ENCODE data around the gene MRPL12.

The MRPL12 gene

DNA sequence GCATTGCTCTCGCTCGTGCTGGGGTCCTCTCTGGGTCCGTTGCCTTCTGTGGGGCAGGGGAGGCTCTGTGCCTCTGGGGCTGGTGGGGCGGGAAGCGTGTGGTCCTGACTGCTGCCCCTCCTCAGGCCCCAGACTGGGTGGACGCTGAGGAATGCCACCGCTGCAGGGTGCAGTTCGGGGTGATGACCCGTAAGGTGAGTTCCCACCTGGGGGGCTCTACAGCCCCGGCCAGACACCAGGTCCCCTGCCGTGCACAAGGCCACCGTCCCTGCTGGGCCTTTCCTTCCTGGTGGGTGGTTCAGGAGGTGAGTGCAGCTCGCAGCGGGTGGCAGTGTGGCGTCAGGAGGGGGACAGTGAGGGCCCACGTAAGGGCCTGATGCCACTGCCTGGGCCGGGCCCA lies 12.6 kb upstream of the MRPL12 start:
- H3K18ac ChIP-seq (ENCODE audit: low read length): no peak overlapping the region
- no CpG with 5 or more reads among the region's 17 CpGs for WGBS (ENCODE audit: extremely low coverage, insufficient coverage, insufficient read length)
- H4K8ac ChIP-seq (ENCODE audit: low read depth, low read length): no peak overlapping the region

DNA sequence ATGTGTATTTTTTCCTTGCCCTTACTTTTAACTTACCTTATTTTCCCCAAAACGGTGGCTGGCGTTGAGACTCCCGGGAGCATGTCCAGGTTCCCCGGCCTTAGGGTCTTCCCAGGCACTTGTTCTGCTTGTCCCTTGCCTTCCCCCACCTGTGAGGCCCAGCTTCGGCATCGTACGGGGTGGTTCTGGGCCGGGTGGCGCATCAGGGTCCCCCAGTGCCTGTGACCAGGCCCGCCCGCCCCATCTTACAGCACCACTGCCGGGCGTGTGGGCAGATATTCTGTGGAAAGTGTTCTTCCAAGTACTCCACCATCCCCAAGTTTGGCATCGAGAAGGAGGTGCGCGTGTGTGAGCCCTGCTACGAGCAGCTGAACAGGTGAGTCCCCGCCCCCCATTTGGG lies 12.0 kb upstream of the MRPL12 start:
- WGBS (ENCODE audit: extremely low coverage, insufficient coverage, insufficient read length): no CpG with 5 or more reads among the region's 18 CpGs
- no peak overlapping the region for H3K18ac ChIP-seq (ENCODE audit: low read length)

More for the DNA sequence above, 12.6 kb upstream of the MRPL12 start:
- H3K27ac ChIP-seq (ENCODE audit: low read depth, low read length): no peak overlapping the region
- peaks cover 94 to 99% of the 10 kb centered on the region in 2 experiments for H3K36me3 ChIP-seq (ENCODE audit: control insufficient read depth in 1 of 2, insufficient read depth in 2 of 2, low read length in 2 of 2)
- no peak overlapping the region for H3K23ac ChIP-seq (ENCODE audit: low read length)
- H4K91ac ChIP-seq (ENCODE audit: low read depth, low read length): no peak overlapping the region
- H3K9me3 ChIP-seq (ENCODE audit: insufficient read depth, low read depth, low read length): no peaks in the 10 kb centered on the region
- H2BK120ac ChIP-seq (ENCODE audit: insufficient read depth, low read length, poor library complexity): no peak overlapping the region
- H3K9ac ChIP-seq (ENCODE audit: low read length): no peak overlapping the region
- no peak overlapping the region for H3K4ac ChIP-seq (ENCODE audit: low read depth, low read length)
- no peaks in the 10 kb centered on the region for H3K27me3 ChIP-seq (ENCODE audit: insufficient read depth, low read length)
- no peak overlapping the region for H4K12ac ChIP-seq (ENCODE audit: low read depth, low read length)
- H3K4me2 ChIP-seq (ENCODE audit: low read length): no peak overlapping the region
- H2BK12ac ChIP-seq (ENCODE audit: low read length): no peak overlapping the region
- H3K4me3 ChIP-seq (ENCODE audit: low read depth, low read length): no peak overlapping the region
- no peak for DNase-seq
- no peak overlapping the region for H2AFZ ChIP-seq (ENCODE audit: insufficient read depth, low read length, poor library complexity)
- no peaks in the 10 kb centered on the region for H3K4me1 ChIP-seq (ENCODE audit: control insufficient read depth in 1 of 2, insufficient read depth in 2 of 2, low read length in 2 of 2)
- H2AK5ac ChIP-seq (ENCODE audit: low read length): no peak overlapping the region
- H2BK5ac ChIP-seq (ENCODE audit: low read depth, low read length, poor library complexity): no peak overlapping the region
- H3K14ac ChIP-seq (ENCODE audit: low read length): no peak overlapping the region
- no peaks in the 10 kb centered on the region for H3K79me1 ChIP-seq (ENCODE audit: low read length)
- H3K79me2 ChIP-seq (ENCODE audit: control insufficient read depth, insufficient read depth, low read length, poor library complexity): no peaks in the 10 kb centered on the region

DNA sequence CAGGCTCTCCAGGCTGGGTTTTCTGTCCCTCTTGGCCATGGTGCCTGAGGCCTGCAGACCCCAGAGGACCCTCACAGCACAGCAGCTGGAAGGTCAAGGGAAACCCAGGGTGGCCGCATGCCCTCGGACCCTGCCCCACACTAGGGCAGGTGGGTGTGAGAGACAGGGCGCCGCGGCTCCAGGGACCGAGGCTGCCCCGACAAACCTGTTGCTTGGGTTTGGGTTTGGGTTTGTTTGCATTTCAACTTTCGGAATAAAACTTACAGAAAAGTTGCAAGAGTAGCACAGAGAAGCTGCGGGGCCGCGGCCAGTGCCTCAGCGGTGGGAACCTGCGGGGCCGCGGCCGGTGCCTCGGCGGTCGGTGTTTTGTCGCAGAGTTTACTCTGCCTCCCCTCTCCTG lies 11.6 kb upstream of the MRPL12 start:
- Histone ChIP-seq H2BK5ac (ENCODE audit: low read depth, low read length, poor library complexity) (no peak overlapping the region), H3K14ac (ENCODE audit: low read length) (no peak overlapping the region), H2BK12ac (ENCODE audit: low read length) (no peak overlapping the region), H2AK5ac (ENCODE audit: low read length) (no peak overlapping the region), H3K23ac (ENCODE audit: low read length) (no peak overlapping the region), H3K4me3 (ENCODE audit: low read depth, low read length) (no peak overlapping the region), H3K9ac (ENCODE audit: low read length) (no peak overlapping the region), H4K12ac (ENCODE audit: low read depth, low read length) (no peak overlapping the region), H3K27me3 (ENCODE audit: insufficient read depth, low read length) (no peaks in the 10 kb centered on the region), H4K91ac (ENCODE audit: low read depth, low read length) (no peak overlapping the region), H3K4me2 (ENCODE audit: low read length) (no peak overlapping the region), H3K9me3 (ENCODE audit: insufficient read depth, low read depth, low read length) (no peaks in the 10 kb centered on the region), H4K8ac (ENCODE audit: low read depth, low read length) (no peak overlapping the region), H3K79me2 (ENCODE audit: control insufficient read depth, insufficient read depth, low read length, poor library complexity) (no peaks in the 10 kb centered on the region), H3K18ac (ENCODE audit: low read length) (no peak overlapping the region), H3K36me3 (ENCODE audit: control insufficient read depth in 1 of 2, insufficient read depth in 2 of 2, low read length in 2 of 2) (peaks cover 97 to 99% of the 10 kb centered on the region in 2 experiments), H3K27ac (ENCODE audit: low read depth, low read length) (no peak overlapping the region), H3K4me1 (ENCODE audit: control insufficient read depth in 1 of 2, insufficient read depth in 2 of 2, low read length in 2 of 2) (no peaks in the 10 kb centered on the region), H2AFZ (ENCODE audit: insufficient read depth, low read length, poor library complexity) (no peak overlapping the region), H3K4ac (ENCODE audit: low read depth, low read length) (no peak overlapping the region), H3K79me1 (ENCODE audit: low read length) (no peaks in the 10 kb centered on the region), H2BK120ac (ENCODE audit: insufficient read depth, low read length, poor library complexity) (no peak overlapping the region)
- no peak for DNase-seq
- no CpG with 5 or more reads among the region's 20 CpGs for WGBS (ENCODE audit: extremely low coverage, insufficient coverage, insufficient read length)

More for the DNA sequence above, 12.0 kb upstream of the MRPL12 start:
- Histone ChIP-seq H2BK120ac (ENCODE audit: insufficient read depth, low read length, poor library complexity) (no peak overlapping the region), H2BK12ac (ENCODE audit: low read length) (no peak overlapping the region), H3K9me3 (ENCODE audit: insufficient read depth, low read depth, low read length) (no peaks in the 10 kb centered on the region), H2BK5ac (ENCODE audit: low read depth, low read length, poor library complexity) (no peak overlapping the region), H3K27ac (ENCODE audit: low read depth, low read length) (no peak overlapping the region), H3K36me3 (ENCODE audit: control insufficient read depth in 1 of 2, insufficient read depth in 2 of 2, low read length in 2 of 2) (peaks cover 96 to 99% of the 10 kb centered on the region in 2 experiments), H3K79me2 (ENCODE audit: control insufficient read depth, insufficient read depth, low read length, poor library complexity) (no peaks in the 10 kb centered on the region), H4K12ac (ENCODE audit: low read depth, low read length) (no peak overlapping the region), H3K79me1 (ENCODE audit: low read length) (no peaks in the 10 kb centered on the region), H3K14ac (ENCODE audit: low read length) (no peak overlapping the region), H4K91ac (ENCODE audit: low read depth, low read length) (no peak overlapping the region), H3K4me3 (ENCODE audit: low read depth, low read length) (no peak overlapping the region), H3K27me3 (ENCODE audit: insufficient read depth, low read length) (no peaks in the 10 kb centered on the region), H4K8ac (ENCODE audit: low read depth, low read length) (no peak overlapping the region), H3K4ac (ENCODE audit: low read depth, low read length) (no peak overlapping the region), H3K9ac (ENCODE audit: low read length) (no peak overlapping the region), H2AFZ (ENCODE audit: insufficient read depth, low read length, poor library complexity) (no peak overlapping the region), H3K23ac (ENCODE audit: low read length) (no peak overlapping the region), H3K4me1 (ENCODE audit: control insufficient read depth in 1 of 2, insufficient read depth in 2 of 2, low read length in 2 of 2) (no peaks in the 10 kb centered on the region), H3K4me2 (ENCODE audit: low read length) (no peak overlapping the region), H2AK5ac (ENCODE audit: low read length) (no peak overlapping the region)
- DNase-seq: no peak

DNA sequence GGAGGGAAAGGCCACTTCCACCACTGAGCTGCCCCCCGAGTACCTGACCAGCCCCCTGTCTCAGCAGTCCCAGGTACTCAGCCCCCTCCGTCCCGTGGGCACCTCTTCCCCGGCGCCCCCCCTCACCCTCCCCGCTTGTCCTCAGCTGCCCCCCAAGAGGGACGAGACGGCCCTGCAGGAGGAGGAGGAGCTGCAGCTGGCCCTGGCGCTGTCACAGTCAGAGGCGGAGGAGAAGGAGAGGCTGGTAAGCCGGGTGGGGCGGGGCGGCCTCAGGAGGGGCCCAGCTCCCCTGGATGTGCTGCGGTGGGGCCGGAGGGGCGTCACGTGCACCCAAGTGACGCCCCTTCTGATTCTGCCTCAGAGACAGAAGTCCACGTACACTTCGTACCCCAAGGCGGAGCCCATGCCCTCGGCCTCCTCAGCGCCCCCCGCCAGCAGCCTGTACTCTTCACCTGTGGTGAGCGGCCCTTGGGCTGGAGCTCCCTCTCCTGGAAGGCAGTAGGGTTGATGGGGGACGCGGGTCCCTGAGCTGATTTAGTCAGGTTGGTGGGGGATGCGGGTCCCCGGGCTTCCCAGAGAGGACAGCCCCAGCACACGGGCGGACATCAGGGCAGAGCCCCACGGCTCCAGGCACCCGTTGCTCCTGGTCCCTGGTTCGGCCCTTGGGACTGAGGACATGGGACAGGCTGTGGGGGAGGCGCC lies 9.5 kb upstream of the MRPL12 start:
- Histone ChIP-seq H2BK12ac (ENCODE audit: low read length) (no peak overlapping the region), H3K4me1 (ENCODE audit: control insufficient read depth in 1 of 2, insufficient read depth in 2 of 2, low read length in 2 of 2) (no peaks in the 10 kb centered on the region), H3K27ac (ENCODE audit: low read depth, low read length) (no peak overlapping the region), H3K9me3 (ENCODE audit: insufficient read depth, low read depth, low read length) (no peaks in the 10 kb centered on the region), H2AFZ (ENCODE audit: insufficient read depth, low read length, poor library complexity) (no peak overlapping the region), H3K9ac (ENCODE audit: low read length) (no peak overlapping the region), H3K36me3 (ENCODE audit: control insufficient read depth in 1 of 2, insufficient read depth in 2 of 2, low read length in 2 of 2) (peaks cover 94 to 99% of the 10 kb centered on the region in 2 experiments), H4K12ac (ENCODE audit: low read depth, low read length) (no peak overlapping the region), H3K79me1 (ENCODE audit: low read length) (no peaks in the 10 kb centered on the region), H2AK5ac (ENCODE audit: low read length) (no peak overlapping the region), H3K4me3 (ENCODE audit: low read depth, low read length) (no peak overlapping the region), H3K23ac (ENCODE audit: low read length) (no peak overlapping the region), H3K18ac (ENCODE audit: low read length) (no peak overlapping the region), H4K8ac (ENCODE audit: low read depth, low read length) (no peak overlapping the region), H3K4ac (ENCODE audit: low read depth, low read length) (no peak overlapping the region), H3K4me2 (ENCODE audit: low read length) (no peak overlapping the region), H3K27me3 (ENCODE audit: insufficient read depth, low read length) (no peaks in the 10 kb centered on the region), H3K79me2 (ENCODE audit: control insufficient read depth, insufficient read depth, low read length, poor library complexity) (no peaks in the 10 kb centered on the region), H4K91ac (ENCODE audit: low read depth, low read length) (no peak overlapping the region), H2BK5ac (ENCODE audit: low read depth, low read length, poor library complexity) (no peak overlapping the region), H3K14ac (ENCODE audit: low read length) (no peak overlapping the region), H2BK120ac (ENCODE audit: insufficient read depth, low read length, poor library complexity) (no peak overlapping the region)
- DNase-seq: no peak
- no CpG with 5 or more reads among the region's 35 CpGs for WGBS (ENCODE audit: extremely low coverage, insufficient coverage, insufficient read length)

Measured in trophoblast cell (in vitro differentiated cells and primary cell).